Muscle layer of colon (tissue), 2 donors: ENCODE results near the gene SSRP1.

Source experiments
- H3K27ac ChIP-seq: one replicate; pipeline ENCODE4 v1.7.0; 2013; ENCODE audit warnings: low read depth, mild to moderate bottlenecking, low read length, moderate library complexity
- H3K27me3 ChIP-seq, 2 donors: one replicate each; pipeline ENCODE4 v1.7.0; 2013; ENCODE audit warnings: low read length in 2 of 2, mild to moderate bottlenecking in 2 of 2; ENCODE audit not compliant: insufficient read depth in 2 of 2, control insufficient read depth in 1 of 2
- H3K36me3 ChIP-seq: one replicate; pipeline ENCODE4 v1.7.0; 2013; ENCODE audit warnings: mild to moderate bottlenecking, low read length; ENCODE audit not compliant: insufficient read depth
- H3K4me1 ChIP-seq: one replicate; pipeline ENCODE4 v1.7.0; 2013; ENCODE audit warnings: mild to moderate bottlenecking, low read length; ENCODE audit not compliant: insufficient read depth
- H3K4me3 ChIP-seq, 2 donors: one replicate each; pipeline ENCODE4 v1.7.0; 2013; ENCODE audit warnings: low read length in 2 of 2, low read depth in 1 of 2, mild to moderate bottlenecking in 1 of 2, moderate library complexity in 1 of 2
- H3K9ac ChIP-seq: one replicate; pipeline ENCODE4 v1.7.0; 2013; ENCODE audit warnings: low read length
- H3K9me3 ChIP-seq: one replicate; pipeline ENCODE4 v1.7.0; 2013; ENCODE audit warnings: mild to moderate bottlenecking, low read length
- donor health status: abdominal sarcoma.
- donor health status: Adenocarcinoma of cecum.

Gene SSRP1

DNA sequence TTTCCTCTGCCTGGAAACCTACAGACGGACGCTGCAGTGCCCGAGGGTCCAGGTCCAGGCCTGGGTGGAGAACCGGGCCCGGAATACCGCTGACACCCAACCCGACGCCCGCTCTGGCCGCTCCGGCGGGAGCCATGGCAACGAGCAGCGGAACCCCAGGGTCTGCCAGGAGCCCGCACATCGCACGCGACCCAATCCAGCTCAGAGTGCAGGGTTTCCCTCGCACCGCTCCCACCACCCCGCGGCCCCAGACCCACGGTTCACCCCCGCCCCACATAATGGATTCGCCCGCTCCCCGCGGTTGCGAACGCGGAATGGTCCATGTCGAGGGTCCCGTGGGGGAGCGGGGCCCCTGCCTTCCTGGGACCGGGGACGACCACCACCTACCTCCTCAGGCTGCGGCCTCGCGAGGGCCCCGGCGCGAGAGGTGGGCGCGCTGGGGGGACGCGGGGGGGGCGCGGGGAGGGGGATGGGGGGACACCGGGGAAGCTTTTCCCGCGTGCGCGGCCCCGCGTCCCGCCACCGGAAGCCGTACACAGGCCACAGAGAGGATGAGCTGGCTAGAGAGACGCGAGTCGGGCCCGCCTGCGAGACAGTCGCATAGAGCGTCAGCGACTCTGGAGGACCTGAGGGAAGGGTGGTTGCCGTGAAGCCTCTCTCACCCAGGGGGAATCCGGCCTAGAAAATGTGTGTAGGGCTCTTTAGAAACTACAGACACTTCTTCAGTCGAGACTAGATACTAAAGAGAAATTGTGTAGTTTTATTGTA is at the start of gene SSRP1:
Gene SSRP1, minus strand, starts transcription at position 550 of the 768 bp plus-strand sequence. CDS start 771 bp downstream, outside the sequence.
- peaks cover 27% of the 10 kb centered on the region for H3K36me3 ChIP-seq
- H3K9me3 ChIP-seq, result no peaks in the 10 kb centered on the region
- peak within 1 kb of the TSS; percentile 68 for H3K27ac ChIP-seq
- H3K4me1 ChIP-seq, result peaks cover 18% of the 10 kb centered on the region
- peak within 1 kb of the TSS; percentile 84 for H3K9ac ChIP-seq
- H3K4me3 ChIP-seq, result peak within 1 kb of the TSS; percentile 79 to 90
- no peaks in the 10 kb centered on the region for H3K27me3 ChIP-seq

- H3K27me3 ChIP-seq, result peaks cover 0 to 4% of the 10 kb centered on the region in 2 donors
- H3K9me3 ChIP-seq, result no peaks in the 10 kb centered on the region
- H3K27ac ChIP-seq, result no peak within 1 kb of the TSS
- H3K9ac ChIP-seq, result no peak within 1 kb of the TSS
- no peaks in the 10 kb centered on the region for H3K36me3 ChIP-seq
- no peak within 1 kb of the TSS for H3K4me3 ChIP-seq
- no peaks in the 10 kb centered on the region for H3K4me1 ChIP-seq
Measured at GRCh38 chr11:57380975-57381374, 45.3 kb upstream of the SSRP1 start, which contains the start of gene PRG3. TSS of gene PRG3 (minus strand) at chr11:57381150. CDS start at chr11:57380708, 442 bp downstream.

GRCh38 chr11:57379732-57380131 is 44.0 kb upstream of the SSRP1 start:
- Histone ChIP-seq H3K4me3 (no peak overlapping the region), H3K36me3 (no peaks in the 10 kb centered on the region), H3K4me1 (no peaks in the 10 kb centered on the region), H3K9ac (no peak overlapping the region), H3K27me3 (peaks cover 0 to 4% of the 10 kb centered on the region in 2 donors), H3K27ac (no peak overlapping the region), H3K9me3 (no peaks in the 10 kb centered on the region)

GRCh38 chr11:57378186-57378585 is 42.5 kb upstream of the SSRP1 start:
- Histone ChIP-seq H3K4me1 (no peaks in the 10 kb centered on the region), H3K4me3 (no peak overlapping the region), H3K36me3 (no peaks in the 10 kb centered on the region), H3K27ac (no peak overlapping the region), H3K27me3 (peaks cover 0 to 4% of the 10 kb centered on the region in 2 donors), H3K9ac (no peak overlapping the region), H3K9me3 (no peaks in the 10 kb centered on the region)

DNA sequence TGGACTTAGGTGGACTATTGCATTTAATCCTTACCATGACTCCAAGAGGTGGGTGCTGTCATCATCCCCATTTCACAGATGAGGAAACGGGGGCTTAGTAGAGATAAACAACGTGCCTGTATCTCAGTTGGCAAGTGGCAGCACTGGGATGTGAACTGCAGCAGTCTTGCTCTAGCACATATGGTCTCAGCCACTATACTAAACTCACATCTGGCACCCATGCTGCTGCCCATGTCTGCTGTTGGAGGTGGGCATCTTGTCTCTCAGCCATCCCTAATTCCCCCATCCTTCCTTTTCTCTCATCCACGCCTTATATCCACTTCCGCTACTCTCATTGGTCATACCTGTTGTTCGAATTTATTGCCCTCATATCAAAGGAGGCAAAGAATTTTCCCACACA is 41.4 kb upstream of the SSRP1 start:
- no peak overlapping the region for H3K9ac ChIP-seq
- no peak overlapping the region for H3K4me3 ChIP-seq
- no peaks in the 10 kb centered on the region for H3K36me3 ChIP-seq
- no peaks in the 10 kb centered on the region for H3K9me3 ChIP-seq
- H3K4me1 ChIP-seq, result no peaks in the 10 kb centered on the region
- H3K27ac ChIP-seq, result no peak overlapping the region
- peaks cover 0 to 4% of the 10 kb centered on the region in 2 donors for H3K27me3 ChIP-seq

GRCh38 chr11:57376095-57377090 is 40.7 kb upstream of the SSRP1 start:
- no peak overlapping the region for H3K4me3 ChIP-seq
- H3K9me3 ChIP-seq, result no peaks in the 10 kb centered on the region
- no peaks in the 10 kb centered on the region for H3K4me1 ChIP-seq
- H3K36me3 ChIP-seq, result no peaks in the 10 kb centered on the region
- H3K27me3 ChIP-seq, result peaks cover 0 to 4% of the 10 kb centered on the region in 2 donors
- H3K9ac ChIP-seq, result no peak overlapping the region
- no peak overlapping the region for H3K27ac ChIP-seq

GRCh38 chr11:57375490-57375889 is 39.8 kb upstream of the SSRP1 start:
- Histone ChIP-seq H3K4me3 (no peak overlapping the region), H3K27me3 (peaks cover 0 to 4% of the 10 kb centered on the region in 2 donors), H3K36me3 (no peaks in the 10 kb centered on the region), H3K9ac (no peak overlapping the region), H3K4me1 (no peaks in the 10 kb centered on the region), H3K9me3 (no peaks in the 10 kb centered on the region), H3K27ac (no peak overlapping the region)

- Histone ChIP-seq H3K4me3 (no peak overlapping the region), H3K27me3 (peaks cover 0 to 4% of the 10 kb centered on the region in 2 donors), H3K27ac (no peak overlapping the region), H3K9me3 (no peaks in the 10 kb centered on the region), H3K36me3 (no peaks in the 10 kb centered on the region), H3K4me1 (no peaks in the 10 kb centered on the region), H3K9ac (no peak overlapping the region)
Measured at GRCh38 chr11:57374966-57375365, 39.3 kb upstream of the SSRP1 start.

- Histone ChIP-seq H3K9ac (no peak overlapping the region), H3K4me3 (no peak overlapping the region), H3K9me3 (no peaks in the 10 kb centered on the region), H3K36me3 (no peaks in the 10 kb centered on the region), H3K27me3 (peaks cover 0 to 4% of the 10 kb centered on the region in 2 donors), H3K4me1 (no peaks in the 10 kb centered on the region), H3K27ac (no peak overlapping the region)
Measured at GRCh38 chr11:57373146-57373545, 37.5 kb upstream of the SSRP1 start.

- Histone ChIP-seq H3K36me3 (no peaks in the 10 kb centered on the region), H3K9me3 (no peaks in the 10 kb centered on the region), H3K27ac (no peak overlapping the region), H3K4me3 (no peak overlapping the region), H3K4me1 (no peaks in the 10 kb centered on the region), H3K9ac (no peak overlapping the region), H3K27me3 (no peaks in the 10 kb centered on the region)
Measured at GRCh38 chr11:57370941-57371340, 35.2 kb upstream of the SSRP1 start.

DNA sequence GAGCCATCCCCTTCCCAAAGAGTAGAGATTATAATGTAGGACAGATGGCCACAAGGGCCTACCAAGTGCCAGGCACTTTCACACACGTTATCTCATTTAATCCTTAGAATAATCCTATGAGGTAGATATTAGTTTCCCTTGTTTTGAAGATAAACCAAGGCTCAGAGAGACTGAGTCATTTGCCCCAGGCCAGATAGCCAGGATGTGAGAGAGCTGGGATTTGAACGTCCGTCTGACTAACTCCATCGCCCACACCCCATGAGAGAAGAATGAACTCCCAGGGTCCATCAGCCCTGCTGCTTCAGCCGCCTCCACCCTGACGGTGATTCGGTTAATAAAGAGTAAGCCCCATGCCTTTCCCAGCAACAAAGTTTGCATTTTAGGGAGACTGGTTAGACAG is 34.6 kb upstream of the SSRP1 start:
- no peaks in the 10 kb centered on the region for H3K9me3 ChIP-seq
- no peak overlapping the region for H3K4me3 ChIP-seq
- H3K4me1 ChIP-seq, result no peaks in the 10 kb centered on the region
- H3K36me3 ChIP-seq, result no peaks in the 10 kb centered on the region
- H3K27me3 ChIP-seq, result no peaks in the 10 kb centered on the region
- H3K9ac ChIP-seq, result no peak overlapping the region
- no peak overlapping the region for H3K27ac ChIP-seq
